A172 (cell line): Measurements from ENCODE around the gene CLCNKA. TPM values are rescaled to one million over a fixed set of nuclear protein-coding genes. Genes with fewer than 3 reads are reported as not detected.

Experiments
- DNase-seq: peaks from one replicate; pipeline ENCODE4 v3.0.0-alpha.2; 2015; ENCODE audit warnings: low spot score
- total RNA-seq: library from RNA; depleted of rRNA; stranded (reverse); fragments of >200 nt; shearing (Covaris generic); gene quantifications from 2 replicates; pipeline ENCODE4 v1.2.3, GENCODE V29; 2014

Gene CLCNKA
- total RNA-seq, 1 experiment from 2014 or later: not detected

- DNase-seq: no peak
Observed at GRCh38 chr1:16063226-16063829, 41.5 kb downstream of the CLCNKA start.

GRCh38 chr1:16063921-16064320 lies 42.1 kb downstream of the CLCNKA start:
- DNase-seq: no peak

- no peak for DNase-seq
Observed at GRCh38 chr1:16064536-16065268, 42.9 kb downstream of the CLCNKA start.

- no peak for DNase-seq
Observed at GRCh38 chr1:16065269-16065576, 43.4 kb downstream of the CLCNKA start.

DNA sequence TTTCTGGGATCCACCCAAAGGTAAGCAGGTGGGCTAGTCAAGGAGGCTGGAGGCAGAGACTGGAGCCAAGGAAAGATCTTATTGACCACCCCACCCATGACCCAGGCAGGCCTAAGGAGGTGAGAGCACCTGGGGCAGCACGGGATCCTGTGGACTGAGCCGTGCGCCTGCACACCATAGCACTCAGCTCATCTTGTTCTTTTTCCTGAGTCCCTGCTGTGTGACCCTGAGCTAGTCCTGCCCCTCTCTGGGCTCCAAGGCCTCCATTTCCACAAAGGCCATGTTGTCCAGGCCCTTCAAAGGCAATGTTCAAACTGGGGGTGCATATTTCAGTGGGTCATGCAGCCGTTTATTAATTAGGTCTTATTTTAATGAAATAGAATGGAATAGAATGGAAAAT lies 44.4 kb downstream of the CLCNKA start:
- DNase-seq: no peak

- no peak for DNase-seq
Observed at GRCh38 chr1:16067127-16067768, 45.4 kb downstream of the CLCNKA start.

- DNase-seq: no peak
Observed at GRCh38 chr1:16067933-16068332, 46.1 kb downstream of the CLCNKA start.

GRCh38 chr1:16068356-16069270 lies 46.8 kb downstream of the CLCNKA start:
- DNase-seq: no peak

DNA sequence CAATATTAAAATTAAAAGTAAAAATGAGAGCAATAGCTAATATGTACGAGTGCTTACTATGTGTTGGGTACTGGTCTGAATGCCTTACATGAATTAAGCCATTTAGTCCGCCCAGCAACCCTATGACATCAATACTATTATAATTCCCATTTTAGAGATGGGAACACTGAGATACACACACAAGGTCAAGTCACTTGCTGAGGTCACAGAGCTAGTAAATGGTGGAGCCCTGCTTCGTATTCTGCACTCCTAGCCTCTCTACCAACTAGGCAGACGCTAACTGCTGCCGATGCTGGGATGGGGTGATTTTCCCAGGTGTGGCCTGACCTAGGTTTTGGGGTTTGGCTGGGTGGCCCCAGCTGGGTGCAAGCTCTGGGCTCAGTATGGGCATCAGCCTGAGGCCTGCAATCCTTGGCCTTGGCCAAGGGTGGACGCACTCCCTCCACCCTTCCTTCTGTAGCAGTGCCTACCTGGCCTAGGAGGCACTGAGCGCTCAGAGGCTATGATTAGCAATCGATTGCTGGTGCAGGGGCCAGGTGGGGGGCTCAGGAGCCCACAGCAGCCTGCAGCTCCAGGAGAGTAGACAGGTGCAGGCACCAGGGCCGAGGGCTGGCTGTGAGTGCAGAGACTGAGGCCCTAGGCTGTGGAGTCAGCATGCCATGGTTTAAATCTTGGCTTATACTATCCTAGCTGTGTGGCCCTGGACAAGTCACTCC lies 49.0 kb downstream of the CLCNKA start:
- no peak for DNase-seq

- no peak for DNase-seq
Observed at GRCh38 chr1:16071614-16072013, 49.8 kb downstream of the CLCNKA start.

GRCh38 chr1:16072095-16072494 lies 50.3 kb downstream of the CLCNKA start:
- no peak for DNase-seq

GRCh38 chr1:16072616-16073484 lies 51.0 kb downstream of the CLCNKA start:
- no peak for DNase-seq

DNA sequence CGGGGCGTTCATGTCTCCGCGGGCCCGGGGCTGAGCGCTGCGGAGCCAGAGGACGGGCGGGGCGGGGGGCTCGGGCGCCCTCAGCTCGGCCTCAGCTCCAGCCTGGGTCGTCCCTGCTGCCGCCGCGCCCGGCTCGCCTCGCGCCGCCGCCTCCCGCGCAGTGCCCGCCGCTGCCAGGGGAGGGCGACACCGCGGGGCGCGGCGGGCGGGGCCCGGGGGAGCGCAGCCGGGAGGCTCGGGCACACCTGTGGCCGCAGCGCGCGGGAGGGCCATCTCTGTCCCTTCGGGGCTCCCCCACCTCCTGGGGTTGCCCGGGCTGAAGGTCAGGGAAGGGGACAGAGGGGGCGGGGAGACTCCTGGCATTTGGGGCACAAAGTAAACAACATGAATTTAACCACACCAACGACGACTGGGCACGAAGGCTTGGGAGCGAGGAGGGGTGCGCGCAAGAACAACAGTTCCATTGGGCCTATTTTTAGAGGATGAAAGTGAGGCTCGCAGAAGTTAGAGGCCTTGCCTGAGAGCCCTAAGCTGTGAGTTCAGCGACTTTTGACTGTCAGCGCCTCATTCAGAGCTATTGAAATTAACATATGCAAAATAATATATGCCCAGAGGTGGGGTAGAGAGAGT lies 51.8 kb downstream of the CLCNKA start, which contains the start of gene FAM131C:
Gene FAM131C (minus strand): TSS at position 162 of the 630 bp plus-strand sequence. CDS start 209 bp downstream, outside the sequence.
- DNase-seq: no peak

DNA sequence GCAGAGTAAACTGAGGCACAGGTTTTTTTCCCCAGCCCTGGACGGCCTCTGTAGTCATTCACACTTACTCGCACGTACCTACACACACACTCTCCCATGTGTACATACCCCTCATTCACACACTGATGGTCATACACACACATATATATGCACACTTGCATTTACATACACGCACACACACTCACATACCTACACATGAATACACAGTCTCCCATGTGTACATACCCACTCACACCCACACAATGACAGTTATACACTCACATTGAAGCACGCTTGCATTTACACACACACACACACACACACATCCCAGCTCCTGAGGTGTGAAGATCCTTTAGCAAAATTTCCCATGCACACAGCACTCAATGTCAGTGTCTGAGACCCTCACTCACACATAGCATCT lies 52.4 kb downstream of the CLCNKA start:
- DNase-seq: no peak

GRCh38 chr1:16075337-16076030 lies 53.6 kb downstream of the CLCNKA start:
- DNase-seq: peak; percentile 49

- peak; percentile 90 for DNase-seq
Observed at GRCh38 chr1:16076031-16076864, 54.4 kb downstream of the CLCNKA start.

GRCh38 chr1:16076865-16077238 lies 55.0 kb downstream of the CLCNKA start:
- peak; percentile 63 for DNase-seq
